ENCODE measurements around the gene GCNA. TPM values are rescaled to one million over a fixed set of nuclear protein-coding genes. Genes with fewer than 3 reads are reported as not detected.

Gene GCNA
- total and polyA plus RNA-seq, 2 of the 13 experiments (the other 11 are each of a cell fraction or from before 2014, with no cell fraction given) = 0.38 to 0.66 TPM

GRCh38 chrX:71532753-71533425, 45.3 kb upstream of the GCNA start, which contains the start of gene OGT (continued):
- TF ChIP-seq ASH2L (IDR thresholded peaks at IDR 0.05; ENCODE audit: insufficient read length, low read depth, low read length) = peak; percentile 63
- TF ChIP-seq ZNF510 (CRISPR knock-in tag; IDR thresholded peaks at IDR 0.05; ENCODE audit: low read depth) = no peak
- TF ChIP-seq, protein P1, sequence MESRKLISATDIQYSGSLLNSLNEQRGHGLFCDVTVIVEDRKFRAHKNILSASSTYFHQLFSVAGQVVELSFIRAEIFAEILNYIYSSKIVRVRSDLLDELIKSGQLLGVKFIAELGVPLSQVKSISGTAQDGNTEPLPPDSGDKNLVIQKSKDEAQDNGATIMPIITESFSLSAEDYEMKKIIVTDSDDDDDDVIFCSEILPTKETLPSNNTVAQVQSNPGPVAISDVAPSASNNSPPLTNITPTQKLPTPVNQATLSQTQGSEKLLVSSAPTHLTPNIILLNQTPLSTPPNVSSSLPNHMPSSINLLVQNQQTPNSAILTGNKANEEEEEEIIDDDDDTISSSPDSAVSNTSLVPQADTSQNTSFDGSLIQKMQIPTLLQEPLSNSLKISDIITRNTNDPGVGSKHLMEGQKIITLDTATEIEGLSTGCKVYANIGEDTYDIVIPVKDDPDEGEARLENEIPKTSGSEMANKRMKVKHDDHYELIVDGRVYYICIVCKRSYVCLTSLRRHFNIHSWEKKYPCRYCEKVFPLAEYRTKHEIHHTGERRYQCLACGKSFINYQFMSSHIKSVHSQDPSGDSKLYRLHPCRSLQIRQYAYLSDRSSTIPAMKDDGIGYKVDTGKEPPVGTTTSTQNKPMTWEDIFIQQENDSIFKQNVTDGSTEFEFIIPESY (CRISPR knock-in tag; IDR thresholded peaks at IDR 0.05) = peak; percentile 17; the same call in 1 of the 2 replicates
- TF ChIP-seq, protein P2, sequence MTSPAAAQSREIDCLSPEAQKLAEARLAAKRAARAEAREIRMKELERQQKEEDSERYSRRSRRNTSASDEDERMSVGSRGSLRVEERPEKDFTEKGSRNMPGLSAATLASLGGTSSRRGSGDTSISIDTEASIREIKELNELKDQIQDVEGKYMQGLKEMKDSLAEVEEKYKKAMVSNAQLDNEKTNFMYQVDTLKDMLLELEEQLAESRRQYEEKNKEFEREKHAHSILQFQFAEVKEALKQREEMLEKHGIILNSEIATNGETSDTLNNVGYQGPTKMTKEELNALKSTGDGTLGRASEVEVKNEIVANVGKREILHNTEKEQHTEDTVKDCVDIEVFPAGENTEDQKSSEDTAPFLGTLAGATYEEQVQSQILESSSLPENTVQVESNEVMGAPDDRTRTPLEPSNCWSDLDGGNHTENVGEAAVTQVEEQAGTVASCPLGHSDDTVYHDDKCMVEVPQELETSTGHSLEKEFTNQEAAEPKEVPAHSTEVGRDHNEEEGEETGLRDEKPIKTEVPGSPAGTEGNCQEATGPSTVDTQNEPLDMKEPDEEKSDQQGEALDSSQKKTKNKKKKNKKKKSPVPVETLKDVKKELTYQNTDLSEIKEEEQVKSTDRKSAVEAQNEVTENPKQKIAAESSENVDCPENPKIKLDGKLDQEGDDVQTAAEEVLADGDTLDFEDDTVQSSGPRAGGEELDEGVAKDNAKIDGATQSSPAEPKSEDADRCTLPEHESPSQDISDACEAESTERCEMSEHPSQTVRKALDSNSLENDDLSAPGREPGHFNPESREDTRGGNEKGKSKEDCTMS (CRISPR knock-in tag; conservative IDR thresholded peaks at IDR 0.05) = no peak
- TF ChIP-seq ZNF121 (CRISPR knock-in tag; IDR thresholded peaks at IDR 0.05) = 0 out of 2 replicates have a peak, but pooled peaks have one; percentile 4
- no peak for TF ChIP-seq ATM (IDR thresholded peaks at IDR 0.05; ENCODE audit: borderline replicate concordance)
- no peak for TF ChIP-seq ZBTB1 (CRISPR knock-in tag; IDR thresholded peaks at IDR 0.05; ENCODE audit: borderline replicate concordance)
- peak; percentile 54; the same call in 1 of the 2 replicates for TF ChIP-seq NCOA2 (CRISPR knock-in tag; IDR thresholded peaks at IDR 0.05)
- TF ChIP-seq KDM6A (CRISPR knock-in tag; IDR thresholded peaks at IDR 0.05; ENCODE audit: low read depth) = no peak
- no peak for TF ChIP-seq POLR2AphosphoS2 (IDR thresholded peaks at IDR 0.05; ENCODE audit: low read depth, low read length)
- TF ChIP-seq TEAD3 (CRISPR knock-in tag; optimal IDR thresholded peaks at IDR 0.05; ENCODE audit: borderline replicate concordance) = peak; percentile 73
- TF ChIP-seq, protein P3, sequence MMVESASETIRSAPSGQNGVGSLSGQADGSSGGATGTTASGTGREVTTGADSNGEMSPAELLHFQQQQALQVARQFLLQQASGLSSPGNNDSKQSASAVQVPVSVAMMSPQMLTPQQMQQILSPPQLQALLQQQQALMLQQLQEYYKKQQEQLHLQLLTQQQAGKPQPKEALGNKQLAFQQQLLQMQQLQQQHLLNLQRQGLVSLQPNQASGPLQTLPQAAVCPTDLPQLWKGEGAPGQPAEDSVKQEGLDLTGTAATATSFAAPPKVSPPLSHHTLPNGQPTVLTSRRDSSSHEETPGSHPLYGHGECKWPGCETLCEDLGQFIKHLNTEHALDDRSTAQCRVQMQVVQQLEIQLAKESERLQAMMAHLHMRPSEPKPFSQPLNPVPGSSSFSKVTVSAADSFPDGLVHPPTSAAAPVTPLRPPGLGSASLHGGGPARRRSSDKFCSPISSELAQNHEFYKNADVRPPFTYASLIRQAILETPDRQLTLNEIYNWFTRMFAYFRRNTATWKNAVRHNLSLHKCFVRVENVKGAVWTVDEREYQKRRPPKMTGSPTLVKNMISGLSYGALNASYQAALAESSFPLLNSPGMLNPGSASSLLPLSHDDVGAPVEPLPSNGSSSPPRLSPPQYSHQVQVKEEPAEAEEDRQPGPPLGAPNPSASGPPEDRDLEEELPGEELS (CRISPR knock-in tag; IDR thresholded peaks at IDR 0.05) = peak; percentile 78
- TF ChIP-seq SAFB2 (CRISPR knock-in tag; IDR thresholded peaks at IDR 0.05; ENCODE audit: borderline replicate concordance, low read depth) = no peak
- TF ChIP-seq TCF7L2 (IDR thresholded peaks at IDR 0.05; ENCODE audit: low read depth, low read length) = no peak
- 0 out of 2 replicates have a peak, but pooled peaks have one; percentile 26 for TF ChIP-seq TP53 (CRISPR knock-in tag; conservative IDR thresholded peaks at IDR 0.05)
- no peak for TF ChIP-seq MAFG (CRISPR knock-in tag; IDR thresholded peaks at IDR 0.05)
- 0 out of 2 replicates have a peak, but pooled peaks have one; percentile 19 for TF ChIP-seq NR2F6 (IDR thresholded peaks at IDR 0.05)
- TF ChIP-seq NR2F6 (CRISPR knock-in tag; IDR thresholded peaks at IDR 0.05) = peak; percentile 20; the same call in 1 of the 2 replicates
- TF ChIP-seq ARID4A (CRISPR knock-in tag; IDR thresholded peaks at IDR 0.05; ENCODE audit: borderline replicate concordance) = peak; percentile 92
- peak; percentile 43; the same call in 1 of the 2 replicates for TF ChIP-seq IRX3 (CRISPR knock-in tag; IDR thresholded peaks at IDR 0.05; ENCODE audit: borderline replicate concordance, low read depth)
